ENCODE results near the gene LYPD5.
A peak's percentile ranks its signal among the peaks of the same experiment; 100 is the strongest.
"Not testable (repeated sequence)": the region's sequence is repeated elsewhere in the genome, so short reads cannot be mapped to it uniquely, and the experiment has no call there.

LYPD5 gene

GRCh38 chr19:43806401-43806800, 4.2 kb upstream of the LYPD5 start:
- H3K4me3 ChIP-seq (ENCODE audit: low read depth, low read length): not testable (repeated sequence)

DNA sequence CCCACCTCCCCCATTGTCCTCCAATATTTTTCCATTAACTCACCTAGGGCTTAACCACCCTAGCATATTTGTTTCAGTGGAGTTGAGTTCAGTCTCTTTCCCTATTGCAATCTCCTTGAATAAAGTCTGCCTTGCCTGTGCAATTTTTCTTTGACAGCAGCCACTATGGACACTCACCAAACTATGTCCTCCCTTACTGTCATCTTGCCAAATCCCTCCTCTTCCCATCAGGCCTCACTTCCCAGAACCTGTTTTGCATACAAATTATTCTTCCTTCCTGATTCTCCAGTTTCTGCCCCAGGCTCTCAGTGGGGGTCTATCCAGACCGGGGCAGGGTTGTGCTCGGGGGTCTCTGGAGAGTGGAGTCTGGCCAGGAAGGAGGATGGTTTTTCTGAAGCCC, 2.2 kb upstream of the LYPD5 start:
- H3K4me3 ChIP-seq (ENCODE audit: low read depth, low read length): no peak overlapping the region

DNA sequence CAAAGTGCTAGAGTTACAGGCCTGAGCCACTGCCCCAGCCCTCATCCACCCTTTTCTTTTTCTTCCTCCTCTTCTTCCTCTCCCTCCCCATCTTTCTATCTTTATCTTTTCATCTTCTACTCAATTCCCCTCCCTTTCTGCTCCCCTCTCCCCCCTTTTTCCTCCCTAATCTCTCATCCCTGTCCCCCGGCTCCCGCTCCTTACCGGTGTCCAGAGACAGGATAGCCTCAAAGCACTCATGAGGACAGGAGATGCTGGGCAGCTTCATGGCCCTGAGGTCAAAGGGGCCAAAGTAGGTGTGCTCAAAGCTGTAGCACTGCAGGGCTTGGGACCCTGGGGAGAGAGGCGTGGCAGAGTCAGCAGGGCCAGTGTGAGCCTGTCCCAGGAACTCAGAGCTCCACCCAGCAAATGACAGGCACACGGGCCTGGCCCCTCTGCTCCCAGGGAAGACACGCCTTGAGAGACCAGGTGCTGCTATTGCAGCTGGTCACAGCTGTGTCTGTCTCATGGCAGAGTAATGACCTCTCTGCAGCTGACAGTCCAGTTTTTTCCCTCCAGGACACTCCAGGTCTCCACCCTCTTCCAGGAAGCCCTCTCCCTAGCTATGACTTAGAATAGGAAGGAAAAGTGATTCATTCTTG, 2.6 kb downstream of the LYPD5 start:
- H3K4me3 ChIP-seq (ENCODE audit: low read depth, low read length): no peak overlapping the region

- peak overlapping the region; percentile 60 for H3K4me3 ChIP-seq (ENCODE audit: low read depth, low read length)
Measured at GRCh38 chr19:43798546-43799409, 3.5 kb downstream of the LYPD5 start.

DNA sequence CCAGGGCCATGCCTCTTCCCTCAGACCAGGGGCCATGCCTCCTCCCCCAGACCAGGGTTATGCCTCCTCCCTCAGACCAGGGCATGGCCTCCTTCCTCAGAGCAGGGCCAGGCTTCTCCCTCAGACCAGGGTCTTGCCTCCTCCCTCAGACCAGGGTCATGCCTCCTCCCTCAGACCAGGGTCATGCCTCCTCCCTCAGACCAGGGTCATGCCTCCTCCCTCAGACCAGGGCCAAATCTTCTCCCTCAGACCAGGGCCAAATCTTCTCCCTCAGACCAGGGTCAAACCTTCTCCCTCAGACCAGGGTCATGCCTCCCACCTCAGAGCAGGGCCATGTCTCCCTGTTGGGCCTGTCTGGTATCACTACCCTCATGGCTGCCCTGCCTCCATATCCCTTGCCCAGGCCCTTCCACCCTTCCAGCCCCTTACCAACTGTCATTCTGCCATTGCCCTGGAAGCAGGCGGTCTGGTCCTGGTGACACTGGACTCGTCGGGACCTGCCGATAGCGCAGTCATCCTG, 4.2 kb downstream of the LYPD5 start:
- H3K4me3 ChIP-seq (ENCODE audit: low read depth, low read length): peak overlapping the region; percentile 60

- H3K4me3 ChIP-seq (ENCODE audit: low read depth, low read length): no peak overlapping the region
Measured at GRCh38 chr19:43797556-43797955, 4.7 kb downstream of the LYPD5 start.

DNA sequence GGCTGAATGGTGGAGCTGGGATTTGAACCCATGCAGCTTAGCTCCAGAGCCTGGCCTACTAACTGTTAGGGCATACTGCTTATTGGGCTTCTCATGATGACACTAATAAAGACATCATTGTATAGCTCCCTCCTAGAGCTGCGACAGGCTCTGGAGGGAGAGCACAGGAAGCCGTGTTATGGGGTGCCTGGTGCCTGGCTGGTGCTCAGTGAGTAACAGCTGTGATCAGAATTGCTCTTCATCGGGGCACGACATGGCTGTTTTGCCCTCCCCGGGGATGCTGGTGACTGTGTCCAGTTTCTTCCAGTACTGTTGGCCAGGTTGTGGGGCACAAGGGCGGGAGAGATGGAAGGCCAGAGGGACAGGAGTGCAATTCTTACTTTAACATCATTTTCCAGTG, 5.1 kb downstream of the LYPD5 start:
- no peak overlapping the region for H3K4me3 ChIP-seq (ENCODE audit: low read depth, low read length)

DNA sequence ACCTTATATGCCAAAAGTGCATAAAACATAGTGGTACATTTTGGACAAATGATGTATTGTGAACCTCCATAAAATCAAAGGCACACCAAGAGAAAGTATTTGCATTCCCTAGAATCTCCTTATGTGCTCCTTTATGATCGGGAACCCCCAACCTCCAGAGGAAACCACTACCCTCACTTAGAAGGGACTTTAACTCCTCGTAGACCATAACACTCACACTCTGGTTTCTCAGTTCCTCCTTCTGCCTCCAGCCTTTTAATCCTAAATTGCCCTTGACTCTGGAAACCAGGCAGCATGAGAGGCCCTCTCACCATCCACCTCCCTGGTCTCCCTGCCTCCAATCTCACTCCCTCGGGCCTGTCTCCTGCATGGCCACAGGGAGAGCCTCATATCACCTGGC, 11.7 kb downstream of the LYPD5 start:
- no peak overlapping the region for H3K4me3 ChIP-seq (ENCODE audit: low read depth, low read length)

- H3K4me3 ChIP-seq (ENCODE audit: low read depth, low read length): no peak overlapping the region
Measured at GRCh38 chr19:43789029-43789428, 13.2 kb downstream of the LYPD5 start.

DNA sequence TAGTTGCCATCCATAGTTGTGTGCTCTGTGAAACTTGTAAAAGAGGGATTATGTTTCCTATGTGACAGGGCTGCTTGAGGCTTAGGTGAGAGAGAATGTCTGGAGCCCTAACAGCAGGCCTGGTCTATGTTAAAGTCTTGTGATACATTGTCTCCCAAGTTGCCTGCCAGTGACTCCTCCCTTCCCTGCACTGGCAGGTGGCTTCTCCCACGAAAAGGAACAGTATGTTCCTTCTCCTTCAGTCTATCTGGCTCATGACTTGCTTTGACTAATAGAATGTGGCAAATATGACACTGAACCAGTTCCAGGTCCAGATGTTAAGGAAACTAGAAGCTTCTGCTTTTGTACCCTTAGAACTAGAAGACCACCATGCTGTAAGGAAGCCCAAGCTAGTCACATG, 15.6 kb downstream of the LYPD5 start:
- H3K4me3 ChIP-seq (ENCODE audit: low read depth, low read length): no peak overlapping the region

- no peak overlapping the region for H3K4me3 ChIP-seq (ENCODE audit: low read depth, low read length)
Measured at GRCh38 chr19:43784981-43785808, 17.1 kb downstream of the LYPD5 start.

DNA sequence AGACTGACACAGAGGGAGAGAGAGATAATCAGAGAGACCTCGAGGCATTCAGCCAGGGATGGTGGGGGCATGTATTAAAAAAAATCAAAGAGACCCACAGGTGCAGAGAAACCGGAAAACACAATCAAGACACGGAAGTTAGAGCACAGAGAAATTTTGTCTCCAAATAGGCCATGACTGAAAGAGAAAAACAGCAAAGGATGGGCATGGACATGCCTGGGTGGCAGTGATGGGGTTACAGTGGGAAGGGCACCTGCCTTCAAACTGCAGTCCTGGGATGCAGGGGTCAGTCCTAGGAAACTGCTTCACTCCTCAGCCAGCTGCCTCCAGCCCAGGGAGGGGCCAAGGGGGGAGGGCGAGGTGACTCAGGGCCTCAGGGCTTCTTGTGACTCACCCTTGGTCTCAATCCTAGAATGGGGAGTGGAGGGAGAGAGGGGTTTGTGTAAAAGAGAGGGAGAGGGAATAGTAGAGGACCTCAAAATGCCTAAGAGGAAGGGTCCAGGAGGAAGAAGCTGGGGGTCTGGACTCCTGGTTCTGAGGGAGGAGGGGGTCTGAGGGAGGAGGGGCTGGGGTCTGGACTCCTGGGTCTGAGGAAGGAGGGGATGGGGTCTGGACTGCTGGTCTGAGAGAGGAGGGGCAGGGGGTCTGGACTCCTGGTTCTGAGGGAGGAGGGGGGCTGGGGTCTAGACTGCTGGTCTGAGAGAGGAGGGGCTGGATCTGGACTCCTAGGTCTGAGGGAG, 17.8 kb downstream of the LYPD5 start:
- no peak overlapping the region for H3K4me3 ChIP-seq (ENCODE audit: low read depth, low read length)

- no peak overlapping the region for H3K4me3 ChIP-seq (ENCODE audit: low read depth, low read length)
Measured at GRCh38 chr19:43783636-43784035, 18.6 kb downstream of the LYPD5 start.

DNA sequence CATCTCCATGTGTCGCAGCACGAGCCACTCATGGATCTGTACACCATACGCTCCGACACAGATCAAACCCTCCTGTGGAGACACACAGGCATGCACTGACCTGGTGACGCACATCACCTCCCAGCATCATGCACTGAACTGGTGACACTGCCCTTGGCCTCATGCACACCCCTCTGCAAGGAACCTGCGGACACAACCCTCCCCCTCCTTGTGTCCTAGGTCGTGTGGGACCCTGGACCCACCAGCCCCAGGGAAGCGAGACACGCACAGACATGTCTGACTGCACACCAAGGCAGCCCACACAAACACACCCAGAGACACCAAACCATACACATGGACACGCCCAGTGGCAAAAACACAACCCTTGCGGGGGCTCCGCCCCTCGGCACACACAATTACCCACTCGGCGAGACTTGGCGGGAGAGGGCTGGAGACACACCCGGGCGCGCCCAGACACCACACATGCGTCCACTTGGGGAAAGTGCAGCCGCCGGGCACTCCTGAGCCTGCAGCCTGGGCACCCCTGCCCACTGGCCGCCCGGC, 19.5 kb downstream of the LYPD5 start:
- H3K4me3 ChIP-seq (ENCODE audit: low read depth, low read length): no peak overlapping the region

DNA sequence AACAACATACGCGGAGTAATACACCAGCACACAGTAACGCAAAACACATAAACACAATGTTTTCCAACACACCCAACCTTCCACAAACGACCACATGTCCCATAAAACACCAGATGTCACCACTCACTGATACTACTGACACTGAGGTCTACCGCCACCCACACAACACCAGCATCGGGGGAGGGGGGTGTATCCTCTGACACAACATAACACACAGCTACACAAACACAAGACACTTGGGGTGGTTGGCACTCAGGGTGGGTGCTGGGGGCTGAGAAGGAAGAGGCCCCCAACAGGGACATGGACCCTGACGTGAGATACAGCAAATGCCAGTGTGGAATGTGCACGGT, 20.0 kb downstream of the LYPD5 start:
- no peak overlapping the region for H3K4me3 ChIP-seq (ENCODE audit: low read depth, low read length)

GRCh38 chr19:43781630-43782310, 20.5 kb downstream of the LYPD5 start:
- no peak overlapping the region for H3K4me3 ChIP-seq (ENCODE audit: low read depth, low read length)

DNA sequence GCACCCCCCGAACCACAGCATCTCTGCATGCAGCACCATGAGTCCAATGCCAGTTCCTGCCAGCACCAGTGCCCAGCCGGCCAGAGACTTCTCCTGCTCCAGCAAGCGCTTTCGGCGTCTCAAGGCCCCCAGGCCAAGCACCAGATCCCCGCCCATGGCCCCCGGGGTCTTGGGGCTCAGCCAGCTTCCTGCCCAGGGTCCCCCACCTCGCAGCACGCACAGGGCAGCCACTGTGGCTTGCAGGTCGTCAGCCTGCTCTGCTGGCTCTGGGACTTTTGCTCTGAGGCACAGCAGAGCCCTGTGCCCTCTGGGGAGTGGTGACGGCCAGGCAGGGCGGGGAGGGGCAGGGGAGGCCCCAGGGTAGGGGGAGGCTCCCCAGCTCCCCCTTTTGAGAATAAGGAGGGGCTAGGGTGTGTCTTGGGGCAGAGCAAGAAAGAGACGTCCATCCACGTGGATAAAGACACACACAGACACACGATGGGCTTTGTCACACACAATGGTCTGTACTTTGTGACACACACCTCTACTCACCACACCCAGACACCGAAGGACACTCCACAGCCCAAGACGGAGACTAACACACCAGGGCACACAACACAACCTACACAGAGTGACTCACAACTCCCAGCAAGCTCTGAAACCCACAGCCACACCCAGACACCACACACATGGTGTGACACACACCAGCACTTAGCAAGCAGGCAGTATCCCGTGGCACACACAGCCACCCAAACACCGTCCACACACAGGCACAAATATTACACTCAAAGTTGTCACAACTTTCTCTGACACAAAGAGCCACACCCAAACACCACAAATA, 21.3 kb downstream of the LYPD5 start, which contains the start of gene KCNN4:
TSS of gene KCNN4 (minus strand) at position 268 of the 820 bp plus-strand sequence. CDS start at position 156, 112 bp downstream.
- no peak within 1 kb of the TSS for H3K4me3 ChIP-seq (ENCODE audit: low read depth, low read length)

GRCh38 chr19:43779820-43780219, 22.4 kb downstream of the LYPD5 start:
- H3K4me3 ChIP-seq (ENCODE audit: low read depth, low read length): no peak overlapping the region

All from iPS-11a (cell line).